NCI-H82 treated with DMSO at 0.1 percent for 48 hours (cell line): ENCODE data around the gene FADS1.

Experiments
- DNase-seq: peaks from one replicate; lab custom pipeline; 2025; ENCODE audit not compliant: unreplicated experiment; lab: John Stamatoyannopoulos, UW

Gene FADS1

DNA sequence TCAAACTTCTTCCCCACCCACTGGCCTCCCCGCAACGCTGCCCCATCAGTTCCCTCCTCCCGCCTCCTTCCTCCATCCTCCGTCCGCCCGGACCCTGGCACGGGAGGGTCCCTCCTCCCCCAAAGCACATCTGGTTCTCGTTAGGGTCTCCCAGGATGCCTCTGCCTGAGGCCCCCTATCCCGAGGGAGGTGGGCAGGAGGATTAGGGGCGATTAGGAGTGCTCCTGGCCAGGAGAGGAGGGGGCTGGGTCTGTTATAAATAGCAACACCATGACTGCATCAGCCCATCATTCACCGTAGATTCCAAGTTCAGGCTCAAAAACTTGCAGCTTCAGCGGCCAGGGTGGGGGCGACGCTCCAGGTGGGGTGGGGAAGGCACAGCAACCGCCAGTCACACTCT is 54.0 kb downstream of the FADS1 start:
- peak; percentile 17 for DNase-seq

DNA sequence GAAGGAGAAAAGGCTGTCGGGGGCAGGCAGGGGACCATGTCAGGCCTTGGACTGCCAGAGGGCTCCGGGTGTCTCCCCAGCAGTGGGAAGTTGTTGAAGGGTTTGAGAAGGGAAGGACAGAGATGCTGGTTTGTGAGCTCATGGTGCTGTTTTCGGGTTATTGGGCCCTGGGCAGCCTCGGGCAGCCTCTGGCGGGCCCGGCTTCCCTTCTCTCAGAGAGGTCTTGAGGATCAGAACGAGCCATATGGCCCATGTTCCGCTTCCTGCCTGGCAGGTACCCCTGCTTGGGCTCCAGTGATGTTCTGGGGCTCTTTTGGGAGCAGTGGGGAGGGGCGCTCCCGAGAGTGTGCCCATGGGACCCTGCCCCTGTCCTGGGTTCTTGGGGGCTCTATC is 54.6 kb downstream of the FADS1 start:
- no peak for DNase-seq

- DNase-seq: no peak
Observed at GRCh38 chr11:61761440-61762222, 55.2 kb downstream of the FADS1 start.

DNA sequence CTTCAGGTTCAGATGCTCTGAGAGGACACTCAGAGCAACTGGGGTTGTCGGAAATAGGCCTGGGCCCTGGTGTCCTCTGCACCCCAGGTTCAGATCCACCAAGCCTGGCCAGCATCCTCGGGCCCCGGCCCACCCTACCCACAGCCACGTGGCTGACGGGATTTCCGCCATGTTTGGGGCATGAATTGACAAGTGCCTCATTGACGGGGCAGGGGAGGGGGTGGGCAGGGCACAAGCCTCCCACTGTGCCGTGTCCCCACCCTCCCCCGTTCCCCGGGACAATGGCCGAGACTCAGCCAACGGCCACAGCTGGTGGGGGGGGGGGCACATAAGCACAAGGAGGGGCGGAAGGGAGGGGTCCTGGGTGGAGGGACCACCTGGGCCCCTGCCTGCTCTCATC is 55.9 kb downstream of the FADS1 start:
- no peak for DNase-seq

GRCh38 chr11:61757213-61757862 is 59.5 kb downstream of the FADS1 start:
- no peak for DNase-seq

GRCh38 chr11:61756452-61757212 is 60.2 kb downstream of the FADS1 start:
- DNase-seq: no peak

DNA sequence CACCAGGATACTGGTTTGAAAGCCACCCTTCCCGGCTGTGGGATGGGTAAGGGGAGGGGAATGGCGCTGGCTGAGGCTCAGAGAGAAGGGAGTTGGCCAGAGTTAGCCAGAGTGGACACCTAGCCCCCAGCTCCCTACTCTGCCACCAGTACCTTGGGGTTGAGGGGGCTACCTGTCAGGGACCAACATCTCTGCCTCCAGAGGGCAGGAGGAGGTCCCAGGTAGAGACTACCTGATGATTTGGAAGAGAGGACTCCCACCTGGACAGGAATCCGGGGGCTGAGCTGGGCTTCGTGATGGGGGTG is 60.7 kb downstream of the FADS1 start:
- DNase-seq: no peak

DNA sequence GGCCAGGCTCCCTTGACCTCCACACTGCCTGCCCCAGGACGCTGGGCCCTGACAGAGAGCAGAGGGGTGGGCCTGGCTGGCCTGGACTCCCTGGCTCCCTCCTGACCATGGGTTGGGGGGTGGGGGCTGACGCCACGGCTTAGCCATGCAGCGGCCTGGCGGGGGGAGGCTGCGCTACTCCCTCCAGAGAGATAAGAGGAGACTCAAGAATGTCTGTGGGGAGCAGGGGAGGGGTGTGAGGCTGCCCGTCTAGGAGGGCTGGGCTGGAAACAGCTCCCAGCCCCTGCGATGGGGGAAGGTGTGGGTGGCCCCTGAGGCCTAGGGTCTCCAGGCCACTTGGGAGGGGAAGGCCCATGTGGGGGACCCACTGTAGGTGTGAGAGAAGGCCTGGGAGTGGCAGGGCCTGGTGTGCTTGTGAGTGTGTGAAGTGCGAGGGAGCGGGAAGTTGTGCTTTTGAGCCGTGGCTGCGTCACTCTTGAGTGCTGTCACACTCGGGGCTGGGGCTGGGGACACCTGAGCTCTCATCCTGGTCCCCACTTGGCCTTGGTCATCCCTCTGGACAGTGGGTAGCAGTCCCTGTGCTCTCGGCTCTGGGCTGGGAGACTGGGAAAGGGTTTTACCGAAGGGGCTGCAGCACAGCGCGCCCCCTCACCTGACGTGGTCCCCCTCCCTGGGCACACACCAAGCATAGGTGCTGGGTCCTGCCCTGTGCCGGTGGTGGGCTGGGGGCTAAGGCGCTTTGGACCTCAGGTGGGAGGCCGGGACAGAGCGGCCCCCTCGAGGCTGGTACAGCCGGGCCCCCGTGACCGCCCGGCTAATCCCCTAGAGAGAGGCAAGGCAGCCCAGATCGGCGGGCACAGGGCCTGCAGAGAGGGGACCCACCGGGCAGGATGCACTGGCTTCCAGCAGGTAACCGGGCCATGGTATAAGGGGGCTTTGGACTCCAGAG is 62.0 kb downstream of the FADS1 start:
- no peak for DNase-seq

GRCh38 chr11:61753672-61754071 is 63.1 kb downstream of the FADS1 start:
- no peak for DNase-seq

DNA sequence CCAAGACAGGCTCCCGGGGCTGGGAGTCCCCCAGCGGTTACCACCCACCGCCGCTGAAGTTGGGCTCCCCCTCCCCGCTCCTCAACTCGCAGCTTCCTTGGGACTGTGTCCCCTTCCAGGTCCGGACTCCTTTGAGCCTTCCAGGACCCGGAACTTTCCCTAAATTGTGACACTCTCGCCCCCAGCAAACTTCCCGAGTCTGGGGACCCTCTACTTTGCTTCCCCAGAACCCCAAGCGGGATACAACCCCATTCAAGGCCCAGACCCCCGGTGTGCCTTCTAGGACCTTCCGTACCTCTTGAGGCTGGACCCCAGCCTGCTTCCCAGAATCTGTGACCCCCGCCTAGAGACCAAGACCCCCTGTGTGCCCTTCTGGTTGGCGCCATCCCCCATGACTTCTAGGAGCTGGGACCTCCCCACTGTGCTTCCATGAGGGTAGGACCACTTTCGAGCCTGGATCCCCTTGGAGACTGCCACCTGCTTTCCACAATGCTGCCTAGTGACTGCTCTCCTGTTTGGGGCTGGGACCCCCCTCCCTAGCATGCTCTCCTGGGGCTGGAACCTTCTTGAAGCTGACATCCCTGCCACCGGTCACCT is 63.8 kb downstream of the FADS1 start:
- no peak for DNase-seq

DNA sequence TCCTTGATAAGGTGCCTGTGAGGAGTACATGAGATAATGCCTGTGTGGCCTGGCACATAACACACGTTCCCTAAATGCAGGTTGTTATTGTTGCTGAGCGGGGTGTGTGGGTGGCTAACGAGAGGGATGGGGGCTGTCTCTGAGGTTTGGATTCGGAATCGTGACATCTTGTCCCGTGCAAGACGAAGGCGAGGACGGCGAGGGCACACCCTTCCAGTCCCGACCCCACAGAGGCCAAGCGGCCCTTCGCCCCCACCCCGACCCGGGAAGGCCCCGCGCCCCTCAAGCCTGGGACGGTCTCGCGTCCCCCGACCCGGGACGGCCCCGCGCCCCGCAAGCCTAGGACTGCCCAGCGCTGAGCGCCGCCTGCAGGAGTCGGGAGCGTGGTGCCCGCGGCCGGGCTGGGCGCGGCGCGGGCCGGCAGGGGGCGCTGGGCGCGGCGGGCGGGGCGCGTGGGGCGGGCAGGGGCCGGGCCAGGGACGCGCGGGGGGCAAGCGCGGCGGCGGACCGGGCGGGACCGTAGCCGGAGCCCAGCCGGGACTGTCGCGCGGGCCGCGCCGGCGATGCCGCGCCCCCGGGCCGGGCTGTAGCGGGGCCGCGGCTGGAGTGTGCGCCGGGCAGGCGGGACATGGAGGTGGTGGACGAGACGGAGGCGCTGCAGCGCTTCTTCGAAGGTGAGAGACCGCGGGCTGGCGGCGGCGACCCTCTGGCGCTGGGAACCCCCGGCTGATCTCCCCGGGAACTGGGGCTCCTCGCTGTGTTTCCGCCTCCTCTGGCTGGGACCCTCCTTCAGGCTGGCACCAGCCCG is 64.5 kb downstream of the FADS1 start, which contains the start of gene MYRF:
TSS of gene MYRF (plus strand) at position 520 of the 808 bp plus-strand sequence. CDS start at position 629, 109 bp downstream.
- DNase-seq: no peak

GRCh38 chr11:61751384-61751783 is 65.4 kb downstream of the FADS1 start:
- DNase-seq: no peak

- DNase-seq: no peak
Observed at GRCh38 chr11:61750631-61751273, 66.1 kb downstream of the FADS1 start.
